H9 (cell line): ENCODE measurements around the gene GAN. TPM values are rescaled to one million over a fixed set of nuclear protein-coding genes. Genes with fewer than 3 reads are reported as not detected.

Source experiments
- DNase-seq: peaks from one replicate; pipeline ENCODE4 v3.0.0-alpha.2; 2017
- H2AFZ ChIP-seq: one replicate; pipeline ENCODE4 v1.6.1; 2013; ENCODE audit warnings: mild to moderate bottlenecking, low read length, control low read depth, moderate library complexity
- H2AK5ac ChIP-seq: 2 replicates; pipeline ENCODE4 v1.6.1; 2013; ENCODE audit warnings: low read length, control low read depth, mixed read lengths; ENCODE audit not compliant: insufficient read length
- H2BK120ac ChIP-seq: one replicate; pipeline ENCODE4 v1.6.1; 2013; ENCODE audit warnings: low read depth, mild to moderate bottlenecking, low read length, control low read depth, inconsistent platforms; ENCODE audit not compliant: poor library complexity, severe bottlenecking
- H2BK12ac ChIP-seq: 2 replicates; pipeline ENCODE4 v1.6.1; 2013; ENCODE audit warnings: low read length, control low read depth, mixed read lengths, low read depth; ENCODE audit not compliant: insufficient read length
- H2BK15ac ChIP-seq: 2 replicates; pipeline ENCODE4 v1.6.1; 2013; ENCODE audit warnings: low read depth, low read length, control low read depth
- H2BK20ac ChIP-seq: one replicate; pipeline ENCODE4 v1.6.1; 2013; ENCODE audit warnings: low read depth, mild to moderate bottlenecking, low read length, control low read depth, inconsistent platforms; ENCODE audit not compliant: poor library complexity, severe bottlenecking
- H2BK5ac ChIP-seq: 2 replicates; pipeline ENCODE4 v1.6.1; 2013; ENCODE audit warnings: low read length, control low read depth, mixed read lengths; ENCODE audit not compliant: insufficient read length
- H3K14ac ChIP-seq: 2 replicates; pipeline ENCODE4 v1.6.1; 2013; ENCODE audit warnings: low read length, control low read depth; ENCODE audit not compliant: insufficient read depth
- H3K18ac ChIP-seq: 2 replicates; pipeline ENCODE4 v1.6.1; 2013; ENCODE audit warnings: low read depth, mild to moderate bottlenecking, mixed read lengths, low read length, control low read depth; ENCODE audit not compliant: insufficient read length
- H3K23ac ChIP-seq: 2 replicates; pipeline ENCODE4 v1.6.1; 2013; ENCODE audit warnings: low read length, control low read depth, mixed read lengths, low read depth; ENCODE audit not compliant: insufficient read length
- H3K23me2 ChIP-seq: 2 replicates; pipeline ENCODE4 v1.6.1; 2013; ENCODE audit warnings: low read depth, mild to moderate bottlenecking, mixed read lengths, low read length, control low read depth; ENCODE audit not compliant: insufficient read length, poor library complexity, severe bottlenecking
- H3K27ac ChIP-seq: 2 replicates; pipeline ENCODE4 v1.5.1; 2013; ENCODE audit warnings: low read length, control low read depth, mixed read lengths, low read depth; ENCODE audit not compliant: insufficient read length
- H3K27me3 ChIP-seq: 2 replicates; pipeline ENCODE4 v1.6.1; 2013; ENCODE audit warnings: low read length, control low read depth, inconsistent platforms; ENCODE audit not compliant: insufficient read depth
- H3K4ac ChIP-seq: 2 replicates; pipeline ENCODE4 v1.6.1; 2013; ENCODE audit warnings: low read depth, mild to moderate bottlenecking, control low read depth, inconsistent platforms, low read length, moderate library complexity
- H3K4me1 ChIP-seq: 2 replicates; pipeline ENCODE4 v1.6.1; 2013; ENCODE audit warnings: low read length, control low read depth, inconsistent platforms; ENCODE audit not compliant: insufficient read depth
- H3K4me2 ChIP-seq: 2 replicates; pipeline ENCODE4 v1.6.1; 2013; ENCODE audit warnings: low read length, control low read depth, mixed read lengths; ENCODE audit not compliant: insufficient read length, insufficient read depth
- H3K56ac ChIP-seq: 2 replicates; pipeline ENCODE4 v1.6.1; 2013; ENCODE audit warnings: low read depth, mild to moderate bottlenecking, mixed read lengths, low read length, control low read depth; ENCODE audit not compliant: insufficient read length
- H3K79me1 ChIP-seq: 2 replicates; pipeline ENCODE4 v1.6.1; 2013; ENCODE audit warnings: low read depth, mild to moderate bottlenecking, moderate library complexity, low read length, control low read depth, inconsistent platforms; ENCODE audit not compliant: insufficient read depth, poor library complexity, severe bottlenecking
- H3K79me2 ChIP-seq: 2 replicates; pipeline ENCODE4 v1.6.1; 2013; ENCODE audit warnings: low read length, control low read depth, inconsistent platforms; ENCODE audit not compliant: insufficient read depth
- H3K9ac ChIP-seq: 2 replicates; pipeline ENCODE4 v1.6.1; 2013; ENCODE audit warnings: low read length, control low read depth, mixed read lengths; ENCODE audit not compliant: insufficient read length; ENCODE audit errors: extremely low read depth
- H3K9me3 ChIP-seq: one replicate; pipeline ENCODE4 v1.6.1; 2013; ENCODE audit warnings: low read depth, low read length, inconsistent platforms; ENCODE audit not compliant: control insufficient read depth
- H3T11ph ChIP-seq: one replicate; pipeline ENCODE4 v1.6.1; 2013; ENCODE audit warnings: mild to moderate bottlenecking, low read length, control low read depth, inconsistent platforms
- H4K20me1 ChIP-seq: one replicate; pipeline ENCODE4 v1.6.1; 2013; ENCODE audit not compliant: control insufficient read depth, insufficient read length, insufficient read depth
- H4K5ac ChIP-seq: 2 replicates; pipeline ENCODE4 v1.6.1; 2013; ENCODE audit warnings: low read depth, mild to moderate bottlenecking, mixed read lengths, low read length, control low read depth; ENCODE audit not compliant: insufficient read length
- H4K8ac ChIP-seq: replicated peaks from 2 replicates; pipeline ENCODE4 v1.6.1; 2013; ENCODE audit warnings: low read length, control low read depth, mixed read lengths, low read depth; ENCODE audit not compliant: insufficient read length
- H4K91ac ChIP-seq: 2 replicates; pipeline ENCODE4 v1.6.1; 2013; ENCODE audit warnings: low read depth, mild to moderate bottlenecking, moderate library complexity, mixed read lengths, low read length, control low read depth; ENCODE audit not compliant: insufficient read length
- H3K27ac Mint-ChIP-seq, 3 experiments: 2 replicates in 2 of 3; 3 replicates in 1 of 3; pipeline ENCODE4 v1.8.0; 2020 to 2021; ENCODE audit warnings: mixed read lengths in 3 of 3, mild to moderate bottlenecking in 1 of 3, moderate library complexity in 1 of 3
- H3K27me3 Mint-ChIP-seq: 2 replicates; pipeline ENCODE4 v1.8.0; 2021; ENCODE audit warnings: low read depth, mild to moderate bottlenecking, moderate library complexity, mixed read lengths
- H3K36me3 Mint-ChIP-seq, 3 experiments: 2 replicates in 2 of 3; 3 replicates in 1 of 3; pipeline ENCODE4 v1.8.0; 2020 to 2021; ENCODE audit warnings: low read depth in 3 of 3, mixed read lengths in 3 of 3; ENCODE audit not compliant: insufficient read depth in 1 of 3
- H3K4me1 Mint-ChIP-seq, 2 experiments: 2 replicates each; pipeline ENCODE4 v1.8.0; 2020; ENCODE audit warnings: mixed read lengths in 2 of 2
- H3K4me3 Mint-ChIP-seq, 2 experiments: 2 replicates in 1 of 2; 3 replicates in 1 of 2; pipeline ENCODE4 v1.8.0; 2020 to 2021; ENCODE audit warnings: mild to moderate bottlenecking in 2 of 2, mixed read lengths in 2 of 2, moderate library complexity in 1 of 2
- H3K9me3 Mint-ChIP-seq, 2 experiments: 2 replicates in 1 of 2; 3 replicates in 1 of 2; pipeline ENCODE4 v1.8.0; 2020; ENCODE audit warnings: mild to moderate bottlenecking in 2 of 2, mixed read lengths in 2 of 2, moderate library complexity in 1 of 2
- WGBS: extraction: QIAGEN DNeasy Blood & Tissue Kit; methylation state at CpG from one replicate; pipeline ENCODE4 v1.1.7; 2013; ENCODE audit warnings: missing lambda C conversion rate, low lambda C conversion rate, mixed read lengths; ENCODE audit not compliant: insufficient read length; ENCODE audit errors: extremely low coverage; 5-methylcytosine and 5-hydroxymethylcytosine counted together
- total RNA-seq: library from RNA; stranded (reverse); gene quantifications from 2 replicates; pipeline ENCODE4 v1.2.1, GENCODE V29; 2021
- TF ChIP-seq, protein P1 (sequence below): fragments of 200-600 bp; sonication (generic); conservative IDR thresholded peaks from 3 replicates; pipeline ENCODE4 v1.8.0; 2021; ENCODE audit warnings: antibody characterized with exemption, mild to moderate bottlenecking

GAN gene
- total RNA-seq, 1 experiment from 2014 or later, result 20.9 TPM

DNA sequence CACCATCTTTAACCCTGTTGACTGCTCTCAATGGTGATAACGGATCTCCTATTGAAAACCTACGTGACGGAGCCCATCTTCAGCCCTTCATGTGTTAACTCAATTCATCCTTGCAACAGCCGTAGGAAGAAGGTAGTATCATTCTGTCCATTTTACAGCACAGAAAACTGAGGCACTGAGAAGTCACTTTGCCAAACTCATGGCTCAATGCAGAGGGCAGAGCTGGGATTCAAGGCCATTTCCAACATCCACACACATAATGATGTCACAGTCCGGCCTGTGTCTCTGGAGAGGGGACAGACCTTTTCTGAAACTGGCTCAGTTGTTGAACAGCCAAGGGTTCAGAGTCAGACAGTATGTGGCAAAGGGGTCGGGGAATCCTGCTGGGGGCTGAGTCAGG, 77.2 kb downstream of the GAN start:
- Histone ChIP-seq H3K27me3 (no peaks in the 10 kb centered on the region), H2BK5ac (no peak overlapping the region), H3K14ac (no peak overlapping the region), H2AFZ (no peak overlapping the region), H4K91ac (no peak overlapping the region), H3K4me1 (no peaks in the 10 kb centered on the region), H2AK5ac (no peak overlapping the region), H3K18ac (no peak overlapping the region), H3K4ac (no peak overlapping the region), H3T11ph (no peak overlapping the region), H2BK12ac (no peak overlapping the region), H2BK15ac (no peak overlapping the region), H3K4me2 (no peak overlapping the region), H4K5ac (no peak overlapping the region), H2BK120ac (no peak overlapping the region), H3K23me2 (no peaks in the 10 kb centered on the region), H3K79me1 (no peaks in the 10 kb centered on the region), H2BK20ac (no peak overlapping the region), H3K79me2 (no peaks in the 10 kb centered on the region), H3K9me3 (no peaks in the 10 kb centered on the region), H4K20me1 (no peaks in the 10 kb centered on the region), H3K56ac (no peak overlapping the region), H3K9ac (no peak overlapping the region), H4K8ac (no peak overlapping the region), H3K27ac (no peak overlapping the region), H3K23ac (no peak overlapping the region)
- no CpG with 5 or more reads among the region's 6 CpGs for WGBS
- DNase-seq, result no peak
- peaks cover 0 to 10% of the 10 kb centered on the region in 2 experiments; a peak in 1 of 4 replicates for H3K4me1 Mint-ChIP-seq
- H3K36me3 Mint-ChIP-seq, result peaks cover 4 to 23% (median 22%) of the 10 kb centered on the region in 3 experiments; a peak in 6 of 7 replicates
- no peaks in the 10 kb centered on the region for H3K27me3 Mint-ChIP-seq
- H3K27ac Mint-ChIP-seq, result no peak overlapping the region
- H3K4me3 Mint-ChIP-seq, result no peak overlapping the region
- TF ChIP-seq, protein P1, sequence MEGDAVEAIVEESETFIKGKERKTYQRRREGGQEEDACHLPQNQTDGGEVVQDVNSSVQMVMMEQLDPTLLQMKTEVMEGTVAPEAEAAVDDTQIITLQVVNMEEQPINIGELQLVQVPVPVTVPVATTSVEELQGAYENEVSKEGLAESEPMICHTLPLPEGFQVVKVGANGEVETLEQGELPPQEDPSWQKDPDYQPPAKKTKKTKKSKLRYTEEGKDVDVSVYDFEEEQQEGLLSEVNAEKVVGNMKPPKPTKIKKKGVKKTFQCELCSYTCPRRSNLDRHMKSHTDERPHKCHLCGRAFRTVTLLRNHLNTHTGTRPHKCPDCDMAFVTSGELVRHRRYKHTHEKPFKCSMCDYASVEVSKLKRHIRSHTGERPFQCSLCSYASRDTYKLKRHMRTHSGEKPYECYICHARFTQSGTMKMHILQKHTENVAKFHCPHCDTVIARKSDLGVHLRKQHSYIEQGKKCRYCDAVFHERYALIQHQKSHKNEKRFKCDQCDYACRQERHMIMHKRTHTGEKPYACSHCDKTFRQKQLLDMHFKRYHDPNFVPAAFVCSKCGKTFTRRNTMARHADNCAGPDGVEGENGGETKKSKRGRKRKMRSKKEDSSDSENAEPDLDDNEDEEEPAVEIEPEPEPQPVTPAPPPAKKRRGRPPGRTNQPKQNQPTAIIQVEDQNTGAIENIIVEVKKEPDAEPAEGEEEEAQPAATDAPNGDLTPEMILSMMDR, result no peak
- no peaks in the 10 kb centered on the region for H3K9me3 Mint-ChIP-seq
